Endothelial cell (in vitro differentiated cells): Measurements from ENCODE around the gene EPM2A. TPM values are rescaled to one million over a fixed set of nuclear protein-coding genes. Genes with fewer than 3 reads are reported as not detected.

Experiments used
- DNase-seq: peaks from one replicate; pipeline ENCODE4 v3.0.0; 2021; ENCODE audit warnings: low spot score
- H3K27ac Mint-ChIP-seq: one replicate; pipeline ENCODE4 v1.8.0; 2021; ENCODE audit warnings: mixed read lengths, inconsistent platforms; ENCODE audit not compliant: unreplicated experiment
- H3K27me3 Mint-ChIP-seq: one replicate; pipeline ENCODE4 v1.8.0; 2021; ENCODE audit warnings: mild to moderate bottlenecking, moderate library complexity, mixed read lengths, inconsistent platforms; ENCODE audit not compliant: unreplicated experiment
- H3K36me3 Mint-ChIP-seq: one replicate; pipeline ENCODE4 v1.8.0; 2021; ENCODE audit warnings: mild to moderate bottlenecking, low read depth, mixed read lengths, inconsistent platforms; ENCODE audit not compliant: unreplicated experiment
- H3K4me1 Mint-ChIP-seq: one replicate; pipeline ENCODE4 v1.8.0; 2021; ENCODE audit warnings: mild to moderate bottlenecking, mixed read lengths, inconsistent platforms; ENCODE audit not compliant: unreplicated experiment
- H3K4me3 Mint-ChIP-seq: one replicate; pipeline ENCODE4 v1.8.0; 2021; ENCODE audit warnings: mild to moderate bottlenecking, mixed read lengths, inconsistent platforms; ENCODE audit not compliant: unreplicated experiment
- H3K9me3 Mint-ChIP-seq: one replicate; pipeline ENCODE4 v1.8.0; 2021; ENCODE audit warnings: mixed read lengths, inconsistent platforms; ENCODE audit not compliant: unreplicated experiment
- CTCF ChIP-seq: fragments of 200-600 bp; sonication (generic); IDR thresholded peaks from one replicate; pipeline ENCODE4 v1.5.0; 2021; ENCODE audit warnings: antibody characterized with exemption; ENCODE audit not compliant: unreplicated experiment
- total RNA-seq: library from RNA; stranded (reverse); fragmentation: NEBNext Ultra II Directional; extraction: Animal tissue kit (Norgen Biotek cat#: 25700); gene quantifications from one replicate; pipeline ENCODE4 v1.2.1, GENCODE V29; 2021; ENCODE audit not compliant: unreplicated experiment

Gene EPM2A
- total RNA-seq, 1 donor from 2014 or later = 6.1 TPM

GRCh38 chr6:145600299-145600698, 135.0 kb downstream of the EPM2A start:
- H3K4me3 Mint-ChIP-seq = no peak overlapping the region
- no peak overlapping the region for H3K27ac Mint-ChIP-seq

GRCh38 chr6:145588981-145589380, 146.3 kb downstream of the EPM2A start:
- Mint-ChIP-seq H3K27me3 (peaks cover under 1% of the 10 kb centered on the region), H3K4me1 (peaks cover 4% of the 10 kb centered on the region), H3K27ac (no peak overlapping the region), H3K36me3 (no peaks in the 10 kb centered on the region), H3K9me3 (no peaks in the 10 kb centered on the region), H3K4me3 (no peak overlapping the region)
- DNase-seq = no peak
- TF ChIP-seq CTCF = no peak

More at GRCh38 chr6:145600299-145600698, 135.0 kb downstream of the EPM2A start:
- H3K4me1 Mint-ChIP-seq = no peaks in the 10 kb centered on the region
- H3K9me3 Mint-ChIP-seq = no peaks in the 10 kb centered on the region
- TF ChIP-seq CTCF = no peak
- DNase-seq = no peak
- no peaks in the 10 kb centered on the region for H3K36me3 Mint-ChIP-seq
- H3K27me3 Mint-ChIP-seq = no peaks in the 10 kb centered on the region

GRCh38 chr6:145587334-145587733, 148.0 kb downstream of the EPM2A start:
- Mint-ChIP-seq H3K27ac (no peak overlapping the region), H3K4me3 (no peak overlapping the region), H3K4me1 (peaks cover 4% of the 10 kb centered on the region), H3K9me3 (no peaks in the 10 kb centered on the region), H3K36me3 (no peaks in the 10 kb centered on the region), H3K27me3 (peaks cover 2% of the 10 kb centered on the region)
- no peak for TF ChIP-seq CTCF
- no peak for DNase-seq

GRCh38 chr6:145583753-145584152, 151.6 kb downstream of the EPM2A start:
- DNase-seq = no peak
- H3K4me1 Mint-ChIP-seq = no peaks in the 10 kb centered on the region
- H3K27me3 Mint-ChIP-seq = peaks cover 2% of the 10 kb centered on the region
- H3K27ac Mint-ChIP-seq = no peak overlapping the region
- TF ChIP-seq CTCF = no peak
- H3K9me3 Mint-ChIP-seq = no peaks in the 10 kb centered on the region
- no peaks in the 10 kb centered on the region for H3K36me3 Mint-ChIP-seq
- H3K4me3 Mint-ChIP-seq = no peak overlapping the region

Other genes with a start within 250 kb of the EPM2A start
- 14.2 TPM for gene FBXO30, start 79.3 kb upstream of the EPM2A start, total RNA-seq
- 20.7 TPM for gene SHPRH, start 228.8 kb upstream of the EPM2A start, total RNA-seq